ENCODE data around the gene ACACB.

The ACACB gene

DNA sequence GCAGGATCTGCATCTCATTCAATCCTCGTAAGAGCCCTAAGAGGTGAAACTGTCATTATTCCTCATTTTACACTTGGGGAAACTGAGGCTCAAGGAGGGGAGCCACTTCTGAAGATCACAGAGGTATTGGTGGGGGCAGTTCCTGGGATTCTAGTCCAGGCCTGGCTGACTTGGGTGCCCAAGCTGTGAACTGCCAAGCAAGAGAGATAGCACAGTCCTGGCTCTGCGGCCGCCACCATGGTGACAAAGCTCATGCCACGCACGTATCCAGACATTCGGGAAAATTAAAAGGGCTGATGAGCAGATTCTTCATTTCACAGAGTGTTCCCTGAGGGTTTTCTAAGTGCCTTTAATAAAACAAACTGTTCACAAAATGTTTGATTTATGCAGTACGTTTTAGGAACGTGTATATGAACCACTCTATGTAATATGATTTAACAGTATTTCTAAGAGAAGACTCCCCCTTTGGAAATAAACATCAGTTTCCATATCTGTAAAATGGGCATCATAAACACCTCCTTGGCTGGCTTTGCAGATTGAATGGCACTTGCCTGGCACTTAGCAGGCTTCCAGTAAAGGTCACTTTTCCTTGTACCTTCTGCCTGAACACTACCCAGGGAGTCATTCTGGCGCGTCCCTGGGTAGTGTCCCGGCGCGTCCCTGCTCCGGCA lies 84.6 kb downstream of the ACACB start:
- H3K4me1 ChIP-seq (ENCODE audit: insufficient read depth, low read length): no peaks in the 10 kb centered on the region

DNA sequence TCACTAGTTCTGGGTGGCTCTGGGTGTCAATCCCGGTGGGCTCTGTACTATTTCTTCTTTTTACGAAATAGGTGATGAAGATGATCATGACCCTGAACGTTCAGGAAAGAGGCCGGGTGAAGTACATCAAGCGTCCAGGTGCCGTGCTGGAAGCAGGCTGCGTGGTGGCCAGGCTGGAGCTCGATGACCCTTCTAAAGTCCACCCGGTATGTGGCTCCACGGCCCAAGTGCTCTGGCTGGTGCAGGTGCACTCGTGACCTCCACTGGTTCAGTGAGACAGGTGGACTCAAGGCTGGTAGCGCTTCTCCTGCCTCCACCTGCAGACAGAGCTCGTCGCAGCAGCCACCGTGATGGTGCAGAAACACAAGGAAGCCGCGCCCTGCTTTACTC lies 85.1 kb downstream of the ACACB start:
- Histone ChIP-seq H3K9me3 (ENCODE audit: low read length) (no peaks in the 10 kb centered on the region), H2AFZ (ENCODE audit: low read depth, low read length) (no peak overlapping the region), H3K27me3 (ENCODE audit: insufficient read depth, low read length) (no peaks in the 10 kb centered on the region), H3K4me1 (ENCODE audit: insufficient read depth, low read length) (no peaks in the 10 kb centered on the region), H3K4me3 (ENCODE audit: low read length) (no peak overlapping the region), H3K36me3 (ENCODE audit: insufficient read depth, low read length) (no peaks in the 10 kb centered on the region)

More for the DNA sequence above, 84.6 kb downstream of the ACACB start:
- Histone ChIP-seq H3K27me3 (ENCODE audit: insufficient read depth, low read length) (no peaks in the 10 kb centered on the region), H2AFZ (ENCODE audit: low read depth, low read length) (no peak overlapping the region), H3K4me3 (ENCODE audit: low read length) (no peak overlapping the region), H3K36me3 (ENCODE audit: insufficient read depth, low read length) (peaks cover 3% of the 10 kb centered on the region), H3K9me3 (ENCODE audit: low read length) (peaks cover 3% of the 10 kb centered on the region)

DNA sequence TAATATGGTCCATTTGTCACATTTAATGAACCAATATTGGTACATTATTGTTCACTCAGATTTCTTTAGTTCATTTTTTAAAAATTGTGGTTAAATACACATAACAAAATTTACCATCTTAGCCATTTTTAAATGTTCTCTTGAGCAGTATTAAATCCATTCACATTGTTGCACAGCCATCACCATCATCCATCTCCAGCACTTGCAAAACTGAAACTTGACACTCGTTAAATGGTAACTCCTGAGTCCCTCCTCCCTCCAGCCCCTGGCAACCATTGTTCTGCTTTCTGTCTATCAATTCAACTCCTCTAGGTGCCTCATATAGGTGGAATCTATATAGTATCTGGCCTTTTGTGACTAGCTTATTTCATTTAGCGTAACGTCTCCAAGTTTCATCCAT lies 86.4 kb downstream of the ACACB start:
- H3K9me3 ChIP-seq (ENCODE audit: low read length): no peaks in the 10 kb centered on the region
- H3K27me3 ChIP-seq (ENCODE audit: insufficient read depth, low read length): no peaks in the 10 kb centered on the region
- H2AFZ ChIP-seq (ENCODE audit: low read depth, low read length): no peak overlapping the region
- no peaks in the 10 kb centered on the region for H3K36me3 ChIP-seq (ENCODE audit: insufficient read depth, low read length)
- H3K4me3 ChIP-seq (ENCODE audit: low read length): no peak overlapping the region
- H3K4me1 ChIP-seq (ENCODE audit: insufficient read depth, low read length): no peaks in the 10 kb centered on the region

DNA sequence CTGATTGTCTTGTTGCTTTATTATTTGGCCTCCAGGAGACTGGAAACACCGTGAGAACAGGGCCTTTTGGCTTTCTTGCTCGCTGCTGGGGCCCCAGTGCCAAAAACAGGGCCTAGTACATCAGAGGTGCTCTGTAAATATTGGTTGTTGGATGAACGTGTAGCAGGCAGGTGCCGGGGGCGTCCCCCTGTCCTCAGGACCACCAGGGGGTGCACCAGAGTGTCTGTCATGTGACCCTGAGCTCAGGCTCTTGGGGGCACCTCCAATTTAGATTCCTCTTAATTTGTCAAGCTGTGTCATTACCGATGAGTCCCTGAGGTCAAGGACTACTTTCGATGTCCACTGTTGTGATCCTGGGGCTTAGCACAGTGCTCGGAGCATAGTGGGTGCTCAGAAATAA lies 87.1 kb downstream of the ACACB start:
- Histone ChIP-seq H3K4me3 (ENCODE audit: low read length) (no peak overlapping the region), H3K27me3 (ENCODE audit: insufficient read depth, low read length) (no peaks in the 10 kb centered on the region), H3K36me3 (ENCODE audit: insufficient read depth, low read length) (no peaks in the 10 kb centered on the region), H3K9me3 (ENCODE audit: low read length) (no peaks in the 10 kb centered on the region), H2AFZ (ENCODE audit: low read depth, low read length) (no peak overlapping the region), H3K4me1 (ENCODE audit: insufficient read depth, low read length) (no peaks in the 10 kb centered on the region)

DNA sequence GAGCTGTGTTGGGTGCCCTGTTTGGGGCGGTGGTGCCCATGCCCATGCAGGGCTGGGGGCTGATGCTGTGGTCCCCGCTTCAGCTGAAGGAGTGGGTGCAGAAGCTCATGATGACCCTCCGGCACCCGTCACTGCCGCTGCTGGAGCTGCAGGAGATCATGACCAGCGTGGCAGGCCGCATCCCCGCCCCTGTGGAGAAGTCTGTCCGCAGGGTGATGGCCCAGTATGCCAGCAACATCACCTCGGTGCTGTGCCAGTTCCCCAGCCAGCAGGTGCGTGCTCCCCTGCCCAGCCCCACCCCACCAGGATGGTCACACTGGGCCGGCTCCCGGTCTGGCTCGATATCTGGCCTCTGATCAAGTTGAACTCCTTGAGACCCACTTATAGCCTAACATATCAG lies 92.7 kb downstream of the ACACB start:
- Histone ChIP-seq H2AFZ (ENCODE audit: low read depth, low read length) (no peak overlapping the region), H3K36me3 (ENCODE audit: insufficient read depth, low read length) (no peaks in the 10 kb centered on the region), H3K4me3 (ENCODE audit: low read length) (no peak overlapping the region)

DNA sequence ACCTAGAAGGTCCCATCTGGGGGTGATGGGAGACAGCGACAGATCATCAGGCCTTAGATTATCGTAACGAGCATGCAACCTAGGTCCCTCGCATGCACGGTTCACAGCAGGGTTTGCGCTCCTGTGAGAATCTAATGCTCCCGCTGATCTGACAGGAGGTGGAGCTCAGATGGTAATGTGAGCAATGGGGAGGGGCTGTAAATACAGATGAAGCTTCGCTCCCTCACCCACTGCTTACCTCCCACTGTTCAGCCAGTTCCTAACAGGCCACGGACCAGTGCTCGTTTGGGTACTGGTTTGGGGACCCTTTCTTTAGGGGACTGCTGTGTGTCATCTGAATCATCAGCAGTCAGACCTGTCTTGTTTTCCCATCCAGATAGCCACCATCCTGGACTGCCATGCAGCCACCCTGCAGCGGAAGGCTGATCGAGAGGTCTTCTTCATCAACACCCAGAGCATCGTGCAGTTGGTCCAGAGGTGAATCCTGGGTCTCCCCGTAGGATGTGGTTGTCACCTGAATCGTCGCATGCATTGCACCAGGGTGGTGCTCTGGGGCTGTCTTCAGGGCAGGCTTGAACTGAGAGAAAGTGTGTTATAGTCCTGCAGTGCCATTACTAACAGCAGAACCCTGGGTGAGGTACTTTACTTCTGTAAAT lies 96.2 kb downstream of the ACACB start:
- H3K4me1 ChIP-seq (ENCODE audit: insufficient read depth, low read length): no peaks in the 10 kb centered on the region
- no peak overlapping the region for H3K4me3 ChIP-seq (ENCODE audit: low read length)
- no peaks in the 10 kb centered on the region for H3K27me3 ChIP-seq (ENCODE audit: insufficient read depth, low read length)
- no peak overlapping the region for H2AFZ ChIP-seq (ENCODE audit: low read depth, low read length)
- H3K36me3 ChIP-seq (ENCODE audit: insufficient read depth, low read length): no peaks in the 10 kb centered on the region
- H3K9me3 ChIP-seq (ENCODE audit: low read length): no peaks in the 10 kb centered on the region

More for the DNA sequence above, 92.7 kb downstream of the ACACB start:
- Histone ChIP-seq H3K4me1 (ENCODE audit: insufficient read depth, low read length) (no peaks in the 10 kb centered on the region), H3K27me3 (ENCODE audit: insufficient read depth, low read length) (no peaks in the 10 kb centered on the region), H3K9me3 (ENCODE audit: low read length) (no peaks in the 10 kb centered on the region)

DNA sequence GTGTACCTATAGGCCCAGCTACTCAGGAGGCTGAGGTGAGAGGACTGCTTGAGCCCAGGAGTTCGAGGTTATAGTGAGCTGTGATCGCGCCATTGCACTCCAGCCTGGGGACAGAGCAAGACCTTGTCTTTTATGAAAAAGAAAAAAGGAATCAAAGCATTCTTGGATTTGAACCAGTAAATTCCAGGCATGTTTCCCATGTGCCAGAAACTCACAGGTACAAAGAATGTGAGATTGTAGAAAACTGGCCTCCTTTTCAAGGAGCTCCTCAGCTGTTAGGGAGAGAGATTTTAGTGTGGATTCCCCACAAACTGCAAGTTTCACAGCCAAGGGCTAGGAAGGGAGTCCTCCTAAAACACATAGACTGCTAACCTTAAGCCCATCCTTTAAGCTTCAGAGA lies 97.7 kb downstream of the ACACB start:
- Histone ChIP-seq H3K4me3 (ENCODE audit: low read length) (no peak overlapping the region), H2AFZ (ENCODE audit: low read depth, low read length) (no peak overlapping the region), H3K4me1 (ENCODE audit: insufficient read depth, low read length) (no peaks in the 10 kb centered on the region), H3K9me3 (ENCODE audit: low read length) (no peaks in the 10 kb centered on the region), H3K27me3 (ENCODE audit: insufficient read depth, low read length) (no peaks in the 10 kb centered on the region), H3K36me3 (ENCODE audit: insufficient read depth, low read length) (no peaks in the 10 kb centered on the region)

DNA sequence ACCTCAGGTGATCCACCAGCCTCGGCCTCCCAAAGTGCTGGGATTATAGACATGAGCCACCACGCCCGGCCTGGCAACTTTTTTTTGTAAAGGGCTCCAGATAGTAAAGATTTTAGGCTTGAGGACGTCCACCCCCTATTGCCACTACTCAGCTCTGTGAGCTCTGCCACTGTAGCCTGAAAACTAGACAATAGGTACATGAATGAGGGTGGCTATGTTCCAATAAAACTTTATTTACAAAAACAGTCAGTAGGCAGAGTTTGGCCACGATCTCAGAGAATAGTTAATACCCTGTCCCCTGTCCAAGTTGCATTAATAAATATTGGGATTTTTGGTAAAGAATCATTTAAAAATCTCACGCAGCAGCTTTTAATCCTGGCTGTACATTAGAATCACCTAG lies 102.6 kb downstream of the ACACB start:
- no peak overlapping the region for H3K4me3 ChIP-seq (ENCODE audit: low read length)
- no peaks in the 10 kb centered on the region for H3K4me1 ChIP-seq (ENCODE audit: insufficient read depth, low read length)
- H3K9me3 ChIP-seq (ENCODE audit: low read length): no peaks in the 10 kb centered on the region
- no peaks in the 10 kb centered on the region for H3K36me3 ChIP-seq (ENCODE audit: insufficient read depth, low read length)
- H2AFZ ChIP-seq (ENCODE audit: low read depth, low read length): no peak overlapping the region
- no peaks in the 10 kb centered on the region for H3K27me3 ChIP-seq (ENCODE audit: insufficient read depth, low read length)

DNA sequence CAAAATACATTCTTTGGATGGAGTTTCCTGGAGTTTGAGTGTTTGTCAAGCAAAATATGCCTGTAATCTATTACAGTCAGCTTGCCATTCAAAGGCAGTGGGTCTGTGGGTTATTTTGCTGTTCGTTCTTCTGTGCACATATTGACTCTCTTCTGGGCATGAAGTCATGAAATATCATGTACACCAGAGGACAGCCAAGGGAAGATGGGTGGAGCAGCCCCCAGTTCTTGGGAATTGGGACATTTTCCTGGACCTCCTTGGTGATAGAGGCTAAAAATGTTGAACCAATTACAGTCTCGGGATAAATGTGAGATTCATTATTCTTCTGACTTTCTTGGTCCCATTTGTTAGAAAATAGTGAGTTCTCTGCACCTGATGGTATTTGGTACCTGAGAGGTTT lies 103.6 kb downstream of the ACACB start:
- Histone ChIP-seq H3K9me3 (ENCODE audit: low read length) (no peaks in the 10 kb centered on the region), H3K27me3 (ENCODE audit: insufficient read depth, low read length) (no peaks in the 10 kb centered on the region), H2AFZ (ENCODE audit: low read depth, low read length) (no peak overlapping the region), H3K4me1 (ENCODE audit: insufficient read depth, low read length) (no peaks in the 10 kb centered on the region), H3K4me3 (ENCODE audit: low read length) (no peak overlapping the region), H3K36me3 (ENCODE audit: insufficient read depth, low read length) (no peaks in the 10 kb centered on the region)

DNA sequence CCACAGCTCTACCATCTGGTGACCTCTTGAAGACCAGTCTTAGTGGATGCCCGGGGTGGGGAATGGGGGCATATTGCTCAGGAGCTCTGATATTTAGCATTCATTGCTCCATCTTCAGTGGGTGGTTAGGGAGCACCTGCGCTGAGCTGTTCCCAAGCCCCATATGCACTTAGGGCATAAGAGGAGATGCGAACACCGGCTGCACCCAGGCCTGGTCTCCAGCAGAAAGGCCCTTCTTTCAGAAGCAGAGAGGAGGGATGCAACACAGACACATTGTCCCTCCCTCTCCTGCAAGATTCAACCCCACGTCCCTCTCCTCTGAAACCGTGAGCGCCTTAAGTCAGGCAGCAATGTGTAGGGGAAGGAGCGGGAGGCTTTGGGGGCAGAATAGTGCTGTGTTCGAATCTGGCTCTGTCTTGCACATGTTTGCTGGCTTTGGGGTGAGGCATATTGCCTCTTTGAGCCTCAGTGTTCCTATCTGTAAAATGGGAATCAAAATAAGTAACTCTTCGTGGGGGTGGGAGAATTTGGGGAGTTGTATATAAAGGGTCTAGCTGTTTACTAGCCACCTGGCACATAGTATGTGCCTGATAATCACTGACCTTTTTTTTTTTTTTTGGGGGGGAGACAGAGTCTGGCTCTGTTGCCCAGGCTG lies 105.0 kb downstream of the ACACB start:
- Histone ChIP-seq H3K27me3 (ENCODE audit: insufficient read depth, low read length) (no peaks in the 10 kb centered on the region), H3K4me1 (ENCODE audit: insufficient read depth, low read length) (no peaks in the 10 kb centered on the region), H3K9me3 (ENCODE audit: low read length) (no peaks in the 10 kb centered on the region), H2AFZ (ENCODE audit: low read depth, low read length) (no peak overlapping the region), H3K36me3 (ENCODE audit: insufficient read depth, low read length) (no peaks in the 10 kb centered on the region), H3K4me3 (ENCODE audit: low read length) (no peak overlapping the region)

DNA sequence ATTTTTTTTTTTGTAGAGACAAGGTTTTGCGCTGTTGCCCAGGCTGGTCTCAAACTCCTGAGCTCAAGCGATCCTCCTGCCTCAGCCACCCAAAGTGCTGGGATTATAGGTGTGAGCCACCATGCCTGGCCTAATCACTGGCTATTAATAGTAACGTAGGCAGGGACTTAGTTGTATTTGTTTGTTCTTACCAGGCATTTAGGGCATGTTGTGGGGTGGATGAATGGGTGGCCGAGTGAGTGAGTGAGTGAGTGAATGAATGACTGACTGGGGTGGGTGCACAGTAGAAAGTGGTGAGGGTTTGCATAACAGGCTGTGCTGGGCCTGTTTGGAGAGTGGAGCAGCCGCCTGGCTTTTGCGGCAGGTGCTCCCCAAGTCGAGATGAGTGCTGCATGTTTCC lies 105.7 kb downstream of the ACACB start:
- Histone ChIP-seq H2AFZ (ENCODE audit: low read depth, low read length) (no peak overlapping the region), H3K36me3 (ENCODE audit: insufficient read depth, low read length) (no peaks in the 10 kb centered on the region), H3K4me1 (ENCODE audit: insufficient read depth, low read length) (no peaks in the 10 kb centered on the region), H3K9me3 (ENCODE audit: low read length) (no peaks in the 10 kb centered on the region), H3K4me3 (ENCODE audit: low read length) (no peak overlapping the region), H3K27me3 (ENCODE audit: insufficient read depth, low read length) (no peaks in the 10 kb centered on the region)

DNA sequence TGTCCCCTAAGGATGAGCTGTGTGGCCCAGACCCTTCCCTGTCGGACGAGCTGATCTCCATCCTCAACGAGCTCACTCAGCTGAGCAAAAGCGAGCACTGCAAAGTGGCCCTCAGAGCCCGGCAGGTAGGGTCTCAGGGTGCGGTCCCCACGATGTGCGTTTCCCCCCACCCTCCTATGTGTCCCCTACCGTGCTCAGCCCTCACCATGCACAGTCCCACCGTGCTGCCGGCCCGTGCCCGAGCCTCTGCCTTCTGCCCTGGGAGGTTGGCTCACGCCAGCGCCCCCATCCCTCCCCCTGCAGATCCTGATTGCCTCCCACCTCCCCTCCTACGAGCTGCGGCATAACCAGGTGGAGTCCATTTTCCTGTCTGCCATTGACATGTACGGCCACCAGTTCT lies 106.1 kb downstream of the ACACB start:
- Histone ChIP-seq H3K36me3 (ENCODE audit: insufficient read depth, low read length) (no peaks in the 10 kb centered on the region), H3K9me3 (ENCODE audit: low read length) (no peaks in the 10 kb centered on the region), H2AFZ (ENCODE audit: low read depth, low read length) (no peak overlapping the region), H3K4me1 (ENCODE audit: insufficient read depth, low read length) (no peaks in the 10 kb centered on the region), H3K27me3 (ENCODE audit: insufficient read depth, low read length) (no peaks in the 10 kb centered on the region), H3K4me3 (ENCODE audit: low read length) (no peak overlapping the region)

DNA sequence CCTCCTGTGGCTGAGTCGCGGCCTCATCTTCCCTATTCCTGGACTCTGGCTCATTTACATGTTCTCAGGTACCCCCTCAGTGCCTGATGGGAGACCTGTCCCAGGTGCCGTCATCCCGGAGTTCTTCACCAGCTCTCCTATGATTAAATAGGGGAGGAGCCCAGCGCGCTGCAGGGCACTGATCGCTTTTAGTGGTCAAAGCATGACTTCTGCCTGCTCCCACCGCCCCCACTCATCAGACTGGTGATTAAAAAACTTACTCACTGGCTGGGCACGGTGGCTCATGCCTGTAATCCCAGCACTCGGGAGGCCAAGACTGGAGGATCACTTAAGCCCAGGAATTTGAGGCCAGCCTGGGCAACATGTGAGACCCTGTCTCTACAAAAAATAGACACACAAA lies 106.8 kb downstream of the ACACB start:
- Histone ChIP-seq H3K4me3 (ENCODE audit: low read length) (no peak overlapping the region), H2AFZ (ENCODE audit: low read depth, low read length) (no peak overlapping the region), H3K27me3 (ENCODE audit: insufficient read depth, low read length) (no peaks in the 10 kb centered on the region), H3K4me1 (ENCODE audit: insufficient read depth, low read length) (no peaks in the 10 kb centered on the region), H3K9me3 (ENCODE audit: low read length) (no peaks in the 10 kb centered on the region), H3K36me3 (ENCODE audit: insufficient read depth, low read length) (no peaks in the 10 kb centered on the region)
